Posterior vena cava (tissue), 2 donors: Measurements from ENCODE around the gene FERMT3. TPM values are rescaled to one million over a fixed set of nuclear protein-coding genes. Genes with fewer than 3 reads are reported as not detected.

Experiments
- DNase-seq: peaks from one replicate; pipeline ENCODE4 v3.0.0-alpha.2; 2020; ENCODE audit warnings: low spot score
- intact Hi-C, 2 donors: fragments of 100-400 bp; cut with DNase I; formaldehyde crosslinking; loops; one replicate each; pipeline versions ENCODE4 v1.14.1 to v1.14.2; 2022 to 2023
- total RNA-seq, 2 donors: library from RNA; stranded (reverse); fragmentation: NEBNext Ultra II Directional; extraction: Animal tissue kit (Norgen Biotek cat#: 25700); gene quantifications; one replicate each; pipeline ENCODE4 v1.2.1, GENCODE V29; 2021
- donor health status: DM: yes; HTN: yes; CAD: no.
- donor health status: DM: yes; HTN: yes; CAD: no.

FERMT3 gene
- total RNA-seq, 2 donors from 2014 or later: 30.3 to 44.0 TPM

GRCh38 chr11:64253043-64253442 lies 46.5 kb downstream of the FERMT3 start:
- intact Hi-C loops: no loop called here
- DNase-seq: no peak

- no peak for DNase-seq
- intact Hi-C loops: no loop called here
These were observed 47.0 kb downstream of the FERMT3 start for GRCh38 chr11:64253481-64253880.

GRCh38 chr11:64254326-64254725 lies 47.8 kb downstream of the FERMT3 start:
- no peak for DNase-seq
- intact Hi-C loops: no loop called here

- intact Hi-C loops: no loop called here
- DNase-seq: no peak
These were observed 48.9 kb downstream of the FERMT3 start for GRCh38 chr11:64255135-64256128.

- no peak for DNase-seq
- intact Hi-C loops: no loop called here
These were observed 49.8 kb downstream of the FERMT3 start for GRCh38 chr11:64256300-64256699.

- DNase-seq: no peak
- intact Hi-C loops: no loop called here
These were observed 51.8 kb downstream of the FERMT3 start for GRCh38 chr11:64258356-64258755.

- DNase-seq: no peak
- intact Hi-C loops: no loop called here
These were observed 52.5 kb downstream of the FERMT3 start for GRCh38 chr11:64258946-64259532.

- DNase-seq: no peak
- intact Hi-C loops: no loop called here
These were observed 53.1 kb downstream of the FERMT3 start for GRCh38 chr11:64259533-64260067.

- intact Hi-C loops: no loop called here
- no peak for DNase-seq
These were observed 53.7 kb downstream of the FERMT3 start for GRCh38 chr11:64260147-64260708.

GRCh38 chr11:64261556-64262080 lies 55.1 kb downstream of the FERMT3 start:
- intact Hi-C loops: no loop called here
- DNase-seq: no peak

GRCh38 chr11:64262271-64263002 lies 55.9 kb downstream of the FERMT3 start:
- no peak for DNase-seq
- intact Hi-C loops: no loop called here

- intact Hi-C loops: no loop called here
- no peak for DNase-seq
These were observed 56.8 kb downstream of the FERMT3 start for GRCh38 chr11:64263021-64263946.

GRCh38 chr11:64263947-64264317 lies 57.4 kb downstream of the FERMT3 start:
- DNase-seq: no peak
- intact Hi-C loops: no loop called here

- no peak for DNase-seq
- intact Hi-C loops: no loop called here
These were observed 57.9 kb downstream of the FERMT3 start for GRCh38 chr11:64264371-64264852.

GRCh38 chr11:64265176-64266160 lies 58.9 kb downstream of the FERMT3 start:
- intact Hi-C loops: no loop called here
- no peak for DNase-seq

- no peak for DNase-seq
- intact Hi-C loops: no loop called here
These were observed 59.8 kb downstream of the FERMT3 start for GRCh38 chr11:64266339-64266738.
